ENCODE results near the gene TMEM150A.

The TMEM150A gene

GRCh38 chr2:85628658-85629057, 26.2 kb upstream of the TMEM150A start:
- no peak overlapping the region for H3K9ac ChIP-seq (ENCODE audit: low read length)
- no peaks in the 10 kb centered on the region for H3K79me2 ChIP-seq (ENCODE audit: insufficient read depth, low read length)
- H3K36me3 ChIP-seq (ENCODE audit: insufficient read depth, low read length) = peaks cover 97% of the 10 kb centered on the region
- H3K27ac ChIP-seq (ENCODE audit: low read depth, low read length, poor library complexity, severe bottlenecking) = no peak overlapping the region
- H3K4me3 ChIP-seq (ENCODE audit: low read depth, low read length, poor library complexity, severe bottlenecking) = no peak overlapping the region
- H3F3A ChIP-seq (ENCODE audit: insufficient read depth, low read length) = no peaks in the 10 kb centered on the region
- no peaks in the 10 kb centered on the region for H3K27me3 ChIP-seq (ENCODE audit: insufficient read depth, low read length)
- H4K20me1 ChIP-seq (ENCODE audit: insufficient read depth, low read length) = no peaks in the 10 kb centered on the region
- H3K4me1 ChIP-seq (ENCODE audit: insufficient read depth, low read length, severe bottlenecking) = no peaks in the 10 kb centered on the region
- no peak overlapping the region for H2AFZ ChIP-seq (ENCODE audit: low read length)
- no peaks in the 10 kb centered on the region for H3K9me2 ChIP-seq (ENCODE audit: low read depth, low read length)
- H3K9me3 ChIP-seq (ENCODE audit: low read length) = no peaks in the 10 kb centered on the region
- TF ChIP-seq EZH2 (IDR thresholded peaks at IDR 0.05; ENCODE audit: borderline replicate concordance, low read length) (no peak), CTCF (IDR thresholded peaks at IDR 0.05; ENCODE audit: low read length) (no peak)
- H3K4me2 ChIP-seq (ENCODE audit: low read length) = no peak overlapping the region

- Histone ChIP-seq H3K36me3 (ENCODE audit: insufficient read depth, low read length) (peaks cover 93% of the 10 kb centered on the region), H3K9me2 (ENCODE audit: low read depth, low read length) (no peaks in the 10 kb centered on the region), H3K27ac (ENCODE audit: low read depth, low read length, poor library complexity, severe bottlenecking) (no peak overlapping the region)
Measured at GRCh38 chr2:85623991-85624390, 21.5 kb upstream of the TMEM150A start.

GRCh38 chr2:85621338-85621737, 18.8 kb upstream of the TMEM150A start:
- Histone ChIP-seq H3K9me2 (ENCODE audit: low read depth, low read length) (no peaks in the 10 kb centered on the region), H3K4me2 (ENCODE audit: low read length) (no peak overlapping the region), H3K9ac (ENCODE audit: low read length) (no peak overlapping the region), H3F3A (ENCODE audit: insufficient read depth, low read length) (no peaks in the 10 kb centered on the region), H3K4me1 (ENCODE audit: insufficient read depth, low read length, severe bottlenecking) (peaks cover 12% of the 10 kb centered on the region), H2AFZ (ENCODE audit: low read length) (no peak overlapping the region), H3K27me3 (ENCODE audit: insufficient read depth, low read length) (no peaks in the 10 kb centered on the region), H3K4me3 (ENCODE audit: low read depth, low read length, poor library complexity, severe bottlenecking) (no peak overlapping the region), H3K9me3 (ENCODE audit: low read length) (no peaks in the 10 kb centered on the region), H3K36me3 (ENCODE audit: insufficient read depth, low read length) (peaks cover 82% of the 10 kb centered on the region), H3K27ac (ENCODE audit: low read depth, low read length, poor library complexity, severe bottlenecking) (no peak overlapping the region), H4K20me1 (ENCODE audit: insufficient read depth, low read length) (no peaks in the 10 kb centered on the region), H3K79me2 (ENCODE audit: insufficient read depth, low read length) (peaks cover 28% of the 10 kb centered on the region)
- no peak for TF ChIP-seq EZH2 (IDR thresholded peaks at IDR 0.05; ENCODE audit: borderline replicate concordance, low read length)
- no peak for TF ChIP-seq CTCF (IDR thresholded peaks at IDR 0.05; ENCODE audit: low read length)

More at GRCh38 chr2:85623991-85624390, 21.5 kb upstream of the TMEM150A start:
- Histone ChIP-seq H3K4me3 (ENCODE audit: low read depth, low read length, poor library complexity, severe bottlenecking) (no peak overlapping the region), H4K20me1 (ENCODE audit: insufficient read depth, low read length) (no peaks in the 10 kb centered on the region), H3K9ac (ENCODE audit: low read length) (no peak overlapping the region), H3K27me3 (ENCODE audit: insufficient read depth, low read length) (no peaks in the 10 kb centered on the region), H3K4me1 (ENCODE audit: insufficient read depth, low read length, severe bottlenecking) (no peaks in the 10 kb centered on the region), H2AFZ (ENCODE audit: low read length) (no peak overlapping the region), H3K4me2 (ENCODE audit: low read length) (no peak overlapping the region), H3F3A (ENCODE audit: insufficient read depth, low read length) (no peaks in the 10 kb centered on the region), H3K9me3 (ENCODE audit: low read length) (no peaks in the 10 kb centered on the region), H3K79me2 (ENCODE audit: insufficient read depth, low read length) (peaks cover 8% of the 10 kb centered on the region)
- TF ChIP-seq EZH2 (IDR thresholded peaks at IDR 0.05; ENCODE audit: borderline replicate concordance, low read length) (no peak), CTCF (IDR thresholded peaks at IDR 0.05; ENCODE audit: low read length) (no peak)

All from OCI-LY1 (cell line).